Cardiac muscle cell (in vitro differentiated cells and primary cell): ENCODE measurements around the gene KDR. TPM values are rescaled to one million over a fixed set of nuclear protein-coding genes. Genes with fewer than 3 reads are reported as not detected.

Source experiments
- DNase-seq, 2 donors: peaks; one replicate each; pipeline versions ENCODE4 v3.0.0 to v3.0.0-alpha.2; 2010 to 2017; ENCODE audit warnings: low read depth in 1 of 2, low spot score in 1 of 2
- H3K27ac ChIP-seq: fragments of 200-600 bp; sonication (generic); 2 replicates; pipeline ENCODE4 v1.5.1; 2016
- H3K27me3 ChIP-seq: fragments of 200-600 bp; sonication (generic); 2 replicates; pipeline ENCODE4 v1.6.0; 2016; ENCODE audit warnings: control low read depth
- H3K36me3 ChIP-seq: fragments of 200-600 bp; sonication (generic); 2 replicates; pipeline ENCODE4 v1.5.1; 2016; ENCODE audit warnings: control low read depth
- H3K4me1 ChIP-seq: fragments of 200-600 bp; sonication (generic); 2 replicates; pipeline ENCODE4 v1.8.1; 2017; ENCODE audit warnings: low read depth, mild to moderate bottlenecking, mixed run types
- H3K4me3 ChIP-seq: fragments of 200-600 bp; sonication (generic); 2 replicates; pipeline ENCODE4 v1.5.1; 2016; ENCODE audit warnings: mild to moderate bottlenecking
- H3K9me3 ChIP-seq: fragments of 200-600 bp; sonication (generic); 2 replicates; pipeline ENCODE4 v1.5.1; 2017; ENCODE audit warnings: low read depth, mild to moderate bottlenecking, control low read depth
- polyA plus RNA-seq: library from polyadenylated mRNA; unstranded; fragments of >200 nt; fragmentation: Nextera tagmentation; extraction: Ambion mirVana; gene quantifications from 2 replicates; pipeline ENCODE4 v1.2.1, GENCODE V29; 2016
- total RNA-seq: library from RNA; depleted of rRNA; stranded (reverse); fragments of >200 nt; gene quantifications from 2 replicates; pipeline ENCODE4 v1.2.3, GENCODE V29; 2016
- TF ChIP-seq, protein P1 (sequence below): IDR thresholded peaks from 2 replicates; pipeline ENCODE4 v1.5.1; 2012; ENCODE audit warnings: low read depth, mild to moderate bottlenecking, low read length

Gene KDR
- total RNA-seq (67.8 and 102 TPM in 2 replicates), polyA plus RNA-seq (41.7 and 55.6 TPM in 2 replicates)

- peaks cover 6% of the 10 kb centered on the region for H3K27me3 ChIP-seq
- peaks cover 22% of the 10 kb centered on the region for H3K4me1 ChIP-seq
- H3K9me3 ChIP-seq = no peaks in the 10 kb centered on the region
- no peak within 1 kb of the TSS for H3K27ac ChIP-seq
- H3K36me3 ChIP-seq = peaks cover 3% of the 10 kb centered on the region
- TF ChIP-seq, protein P1, sequence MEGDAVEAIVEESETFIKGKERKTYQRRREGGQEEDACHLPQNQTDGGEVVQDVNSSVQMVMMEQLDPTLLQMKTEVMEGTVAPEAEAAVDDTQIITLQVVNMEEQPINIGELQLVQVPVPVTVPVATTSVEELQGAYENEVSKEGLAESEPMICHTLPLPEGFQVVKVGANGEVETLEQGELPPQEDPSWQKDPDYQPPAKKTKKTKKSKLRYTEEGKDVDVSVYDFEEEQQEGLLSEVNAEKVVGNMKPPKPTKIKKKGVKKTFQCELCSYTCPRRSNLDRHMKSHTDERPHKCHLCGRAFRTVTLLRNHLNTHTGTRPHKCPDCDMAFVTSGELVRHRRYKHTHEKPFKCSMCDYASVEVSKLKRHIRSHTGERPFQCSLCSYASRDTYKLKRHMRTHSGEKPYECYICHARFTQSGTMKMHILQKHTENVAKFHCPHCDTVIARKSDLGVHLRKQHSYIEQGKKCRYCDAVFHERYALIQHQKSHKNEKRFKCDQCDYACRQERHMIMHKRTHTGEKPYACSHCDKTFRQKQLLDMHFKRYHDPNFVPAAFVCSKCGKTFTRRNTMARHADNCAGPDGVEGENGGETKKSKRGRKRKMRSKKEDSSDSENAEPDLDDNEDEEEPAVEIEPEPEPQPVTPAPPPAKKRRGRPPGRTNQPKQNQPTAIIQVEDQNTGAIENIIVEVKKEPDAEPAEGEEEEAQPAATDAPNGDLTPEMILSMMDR = no peak
- peak within 1 kb of the TSS; percentile 85 for H3K4me3 ChIP-seq
- peak; percentile 58 to 85 for DNase-seq
These were observed at the start of gene KDR for GRCh38 chr4:55125087-55125721. TSS of gene KDR (minus strand) at chr4:55125595. CDS start at chr4:55125293, 302 bp downstream.

GRCh38 chr4:55173580-55173979 is 48.2 kb upstream of the KDR start:
- no peak overlapping the region for H3K4me3 ChIP-seq
- no peaks in the 10 kb centered on the region for H3K9me3 ChIP-seq
- TF ChIP-seq, protein P1 = no peak
- DNase-seq = peak in 1 of 2 donors; percentile 71
- H3K36me3 ChIP-seq = no peaks in the 10 kb centered on the region
- no peaks in the 10 kb centered on the region for H3K27me3 ChIP-seq
- H3K27ac ChIP-seq = no peak overlapping the region
- H3K4me1 ChIP-seq = peaks cover 4% of the 10 kb centered on the region

DNA sequence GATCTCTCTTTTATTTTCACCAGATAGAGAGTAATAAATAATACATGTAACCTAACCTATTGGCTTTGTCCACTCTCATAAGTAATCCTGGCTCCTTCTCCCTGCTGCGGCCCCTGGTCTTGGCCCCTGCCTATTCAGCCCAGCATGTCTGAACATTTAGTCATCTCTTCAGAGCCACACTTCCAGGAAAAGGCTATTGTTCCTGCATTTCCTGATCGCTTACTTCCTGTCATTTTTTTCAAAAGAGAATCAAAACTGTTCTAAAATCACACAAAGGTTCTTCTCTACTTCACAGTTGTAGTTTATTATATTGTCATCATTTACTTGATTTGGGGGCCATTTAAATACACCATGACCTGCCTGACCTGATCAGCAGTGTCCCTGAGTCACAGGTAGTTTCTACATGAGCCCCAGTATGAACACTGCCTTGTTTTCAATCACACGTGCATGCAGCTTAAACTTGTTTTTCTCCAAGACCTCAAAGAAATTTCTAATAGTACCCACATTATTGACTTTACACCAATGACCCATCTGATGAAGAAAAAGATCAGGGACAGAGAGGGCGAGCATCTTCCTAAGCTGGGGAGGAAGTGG is 47.4 kb upstream of the KDR start:
- Histone ChIP-seq H3K4me1 (peaks cover 4% of the 10 kb centered on the region), H3K4me3 (no peak overlapping the region), H3K9me3 (no peaks in the 10 kb centered on the region), H3K36me3 (no peaks in the 10 kb centered on the region), H3K27ac (no peak overlapping the region), H3K27me3 (no peaks in the 10 kb centered on the region)
- peak in 1 of 2 donors; percentile 82 for DNase-seq
- TF ChIP-seq, protein P1 = no peak

GRCh38 chr4:55170462-55170861 is 45.1 kb upstream of the KDR start:
- Histone ChIP-seq H3K27ac (no peak overlapping the region), H3K4me1 (peaks cover 4% of the 10 kb centered on the region), H3K4me3 (no peak overlapping the region), H3K36me3 (no peaks in the 10 kb centered on the region), H3K9me3 (no peaks in the 10 kb centered on the region), H3K27me3 (no peaks in the 10 kb centered on the region)
- TF ChIP-seq, protein P1 = no peak
- no peak for DNase-seq

DNA sequence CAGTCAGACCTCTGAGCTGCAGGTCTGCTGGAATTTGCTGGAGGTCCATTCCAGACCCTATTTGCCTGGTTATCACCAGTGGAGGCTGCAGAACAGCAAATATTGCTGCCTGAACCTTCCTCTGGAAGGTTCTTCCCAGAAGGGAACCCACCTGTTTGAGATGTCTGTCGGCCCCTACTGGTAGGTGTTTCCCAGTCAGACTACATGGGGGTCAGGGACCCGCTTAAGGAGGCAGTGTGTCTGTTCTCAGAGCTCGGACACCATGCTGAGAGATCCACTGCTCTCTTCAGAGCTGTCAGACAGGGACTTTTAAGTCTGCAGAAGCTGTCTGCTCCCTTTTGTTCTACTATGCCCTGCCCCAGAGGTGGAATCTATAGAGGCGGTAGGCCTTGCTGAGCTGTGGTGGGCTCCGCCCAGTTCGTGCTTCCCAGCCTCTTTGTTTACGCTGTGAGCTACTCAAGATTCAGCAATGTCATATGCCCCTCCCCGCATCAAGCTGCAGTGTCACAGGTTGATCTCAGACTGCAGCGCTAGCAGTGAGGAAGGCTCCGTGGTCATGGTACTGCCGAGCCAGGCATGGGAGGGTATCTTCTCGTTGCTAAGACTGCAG is 44.1 kb upstream of the KDR start:
- no peak overlapping the region for H3K27ac ChIP-seq
- no peak for DNase-seq

More for the DNA sequence above, 44.1 kb upstream of the KDR start:
- peaks cover 4% of the 10 kb centered on the region for H3K4me1 ChIP-seq
- TF ChIP-seq, protein P1 = no peak
- H3K27me3 ChIP-seq = no peaks in the 10 kb centered on the region
- H3K4me3 ChIP-seq = no peak overlapping the region
- H3K36me3 ChIP-seq = no peaks in the 10 kb centered on the region
- H3K9me3 ChIP-seq = no peaks in the 10 kb centered on the region
